HEK293 (cell line): ENCODE results near the gene OSBPL10.

ENCODE experiments used
- YY2 ChIP-seq: fragments of 450-650 bp; formaldehyde crosslinking; IDR thresholded peaks from 2 replicates; pipeline ENCODE4 v1.5.1; 2016; ENCODE audit warnings: missing biosample characterization, missing genetic modification characterization
- ZIC2 ChIP-seq: fragments of 450-650 bp; formaldehyde crosslinking; IDR thresholded peaks from 2 replicates; pipeline ENCODE4 v1.5.1; 2016; ENCODE audit warnings: missing biosample characterization, missing genetic modification characterization
- ZNF148 ChIP-seq: fragments of 450-650 bp; formaldehyde crosslinking; IDR thresholded peaks from 2 replicates; pipeline ENCODE4 v1.5.0; 2017; ENCODE audit warnings: missing biosample characterization, missing genetic modification characterization, borderline replicate concordance
- ZNF155 ChIP-seq: fragments of 450-650 bp; formaldehyde crosslinking; IDR thresholded peaks from 2 replicates; pipeline ENCODE4 v1.5.1; 2016; ENCODE audit warnings: missing biosample characterization, missing genetic modification characterization
- ZNF18 ChIP-seq: fragments of 450-650 bp; formaldehyde crosslinking; IDR thresholded peaks from 2 replicates; pipeline ENCODE4 v1.5.1; 2016; ENCODE audit warnings: missing biosample characterization, missing genetic modification characterization
- ZNF23 ChIP-seq: fragments of 450-650 bp; formaldehyde crosslinking; IDR thresholded peaks from 2 replicates; pipeline ENCODE4 v1.5.1; 2016; ENCODE audit warnings: missing biosample characterization, missing genetic modification characterization, borderline replicate concordance
- ZNF274 ChIP-seq, 2 experiments: fragments of 200-500 bp in 1 of 2; fragments of 450-650 bp in 1 of 2; sonication (Bioruptor generic) in 1 of 2; formaldehyde crosslinking in 1 of 2; IDR thresholded peaks; 2 replicates each; pipeline versions ENCODE4 v1.5.1 to v1.6.1; 2014 to 2016; ENCODE audit warnings: borderline replicate concordance in 1 of 2, inconsistent platforms in 1 of 2, low read length in 1 of 2, missing biosample characterization in 1 of 2, missing genetic modification characterization in 1 of 2
- TF ChIP-seq, protein P1 (sequence below): fragments of 450-650 bp; formaldehyde crosslinking; IDR thresholded peaks from 2 replicates; pipeline ENCODE4 v1.5.1; 2016; ENCODE audit warnings: missing biosample characterization, missing genetic modification characterization

DNA sequence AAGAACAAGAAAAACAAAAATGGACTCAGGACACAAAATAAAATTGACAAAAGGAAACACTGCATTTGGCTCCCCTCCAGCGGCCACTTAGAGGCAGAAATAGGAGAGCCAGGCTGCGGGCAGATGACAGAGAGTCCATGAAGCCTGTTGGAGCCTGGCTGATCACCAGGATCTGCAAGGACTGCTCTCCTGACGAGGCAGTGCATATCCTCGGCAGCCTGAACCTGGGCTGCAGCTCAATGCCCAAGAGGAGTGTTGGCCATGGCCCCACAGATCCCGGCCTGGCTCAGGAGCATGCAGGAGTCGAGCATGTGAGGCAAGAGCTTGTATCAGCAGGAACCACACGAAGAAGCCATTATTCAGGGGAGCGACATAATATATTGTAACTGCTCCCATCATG, 248.5 kb downstream of the OSBPL10 start:
- no peak for TF ChIP-seq YY2 (tag by site-specific recombination)
- no peak for TF ChIP-seq ZIC2 (tag by site-specific recombination)
- no peak for TF ChIP-seq ZNF18 (tag by site-specific recombination)
- TF ChIP-seq ZNF155 (tag by site-specific recombination), result no peak
- TF ChIP-seq ZNF148 (tag by site-specific recombination), result no peak
- no peak for TF ChIP-seq ZNF274 (IDR thresholded peaks at IDR 0.05; ENCODE audit: low read length)
- no peak for TF ChIP-seq ZNF274 (tag by site-specific recombination; IDR thresholded peaks at IDR 0.05; ENCODE audit: borderline replicate concordance)
- TF ChIP-seq, protein P1, sequence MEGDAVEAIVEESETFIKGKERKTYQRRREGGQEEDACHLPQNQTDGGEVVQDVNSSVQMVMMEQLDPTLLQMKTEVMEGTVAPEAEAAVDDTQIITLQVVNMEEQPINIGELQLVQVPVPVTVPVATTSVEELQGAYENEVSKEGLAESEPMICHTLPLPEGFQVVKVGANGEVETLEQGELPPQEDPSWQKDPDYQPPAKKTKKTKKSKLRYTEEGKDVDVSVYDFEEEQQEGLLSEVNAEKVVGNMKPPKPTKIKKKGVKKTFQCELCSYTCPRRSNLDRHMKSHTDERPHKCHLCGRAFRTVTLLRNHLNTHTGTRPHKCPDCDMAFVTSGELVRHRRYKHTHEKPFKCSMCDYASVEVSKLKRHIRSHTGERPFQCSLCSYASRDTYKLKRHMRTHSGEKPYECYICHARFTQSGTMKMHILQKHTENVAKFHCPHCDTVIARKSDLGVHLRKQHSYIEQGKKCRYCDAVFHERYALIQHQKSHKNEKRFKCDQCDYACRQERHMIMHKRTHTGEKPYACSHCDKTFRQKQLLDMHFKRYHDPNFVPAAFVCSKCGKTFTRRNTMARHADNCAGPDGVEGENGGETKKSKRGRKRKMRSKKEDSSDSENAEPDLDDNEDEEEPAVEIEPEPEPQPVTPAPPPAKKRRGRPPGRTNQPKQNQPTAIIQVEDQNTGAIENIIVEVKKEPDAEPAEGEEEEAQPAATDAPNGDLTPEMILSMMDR, result no peak
- TF ChIP-seq ZNF23 (tag by site-specific recombination), result no peak
